ENCODE measurements around the gene SERPING1. TPM values are rescaled to one million over a fixed set of nuclear protein-coding genes. Genes with fewer than 3 reads are reported as not detected.
A peak's percentile ranks its signal among the peaks of the same experiment; 100 is the strongest.

The SERPING1 gene
- total and polyA plus RNA-seq, 2 of the 13 experiments (the other 11 are each of a cell fraction or from before 2014, with no cell fraction given), result 2.0 to 10.4 TPM

DNA sequence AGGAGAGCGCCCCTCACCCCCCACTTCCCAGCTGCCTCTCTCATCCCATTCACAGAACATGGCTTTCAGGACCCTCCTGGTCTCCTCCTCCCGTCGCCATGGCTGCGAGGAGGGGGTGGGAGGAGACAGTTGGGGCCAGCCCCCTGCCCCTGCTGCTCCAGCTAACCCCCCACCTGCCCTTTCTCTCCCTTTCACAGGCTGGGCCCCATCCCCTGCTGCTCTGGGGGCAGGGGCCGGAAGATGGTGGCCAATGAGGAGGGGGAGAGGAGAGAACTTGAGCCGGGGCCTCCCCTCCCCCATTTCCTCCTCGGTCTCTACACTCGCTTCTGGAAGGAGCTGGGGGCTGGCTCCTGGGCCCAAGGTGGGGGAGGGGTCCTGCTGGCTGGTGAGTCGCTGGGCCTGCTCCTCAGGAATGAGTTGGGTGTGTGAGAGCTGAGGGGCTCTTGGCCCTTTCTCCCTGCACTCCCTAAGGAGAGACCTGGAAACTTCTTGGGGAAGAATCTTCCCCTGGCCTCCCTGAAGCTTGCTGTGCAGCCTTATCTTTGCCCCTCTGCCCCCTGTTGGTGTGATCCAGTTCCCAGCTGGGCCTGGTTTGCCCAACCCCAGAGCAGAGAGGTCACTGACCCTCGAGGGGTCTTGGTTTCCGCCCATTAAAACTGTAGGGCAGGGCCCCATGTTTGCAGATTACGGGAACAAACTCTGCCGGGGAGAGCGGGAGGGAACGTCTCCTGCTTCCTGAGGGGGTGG lies 42.0 kb downstream of the SERPING1 start (continued):
- TF ChIP-seq POGK (CRISPR knock-in tag; conservative IDR thresholded peaks at IDR 0.05), result 0 out of 2 replicates have a peak, but pooled peaks have one; percentile 68
- TF ChIP-seq ZNF777 (CRISPR knock-in tag; IDR thresholded peaks at IDR 0.05), result no peak
- no peak for TF ChIP-seq ASH2L (IDR thresholded peaks at IDR 0.05; ENCODE audit: insufficient read length, low read depth, low read length)
- TF ChIP-seq, protein P1, sequence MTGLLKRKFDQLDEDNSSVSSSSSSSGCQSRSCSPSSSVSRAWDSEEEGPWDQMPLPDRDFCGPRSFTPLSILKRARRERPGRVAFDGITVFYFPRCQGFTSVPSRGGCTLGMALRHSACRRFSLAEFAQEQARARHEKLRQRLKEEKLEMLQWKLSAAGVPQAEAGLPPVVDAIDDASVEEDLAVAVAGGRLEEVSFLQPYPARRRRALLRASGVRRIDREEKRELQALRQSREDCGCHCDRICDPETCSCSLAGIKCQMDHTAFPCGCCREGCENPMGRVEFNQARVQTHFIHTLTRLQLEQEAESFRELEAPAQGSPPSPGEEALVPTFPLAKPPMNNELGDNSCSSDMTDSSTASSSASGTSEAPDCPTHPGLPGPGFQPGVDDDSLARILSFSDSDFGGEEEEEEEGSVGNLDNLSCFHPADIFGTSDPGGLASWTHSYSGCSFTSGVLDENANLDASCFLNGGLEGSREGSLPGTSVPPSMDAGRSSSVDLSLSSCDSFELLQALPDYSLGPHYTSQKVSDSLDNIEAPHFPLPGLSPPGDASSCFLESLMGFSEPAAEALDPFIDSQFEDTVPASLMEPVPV (CRISPR knock-in tag; IDR thresholded peaks at IDR 0.05), result no peak
- TF ChIP-seq RERE (CRISPR knock-in tag; IDR thresholded peaks at IDR 0.05; ENCODE audit: low read depth), result no peak
- no peak for TF ChIP-seq ZNF296 (CRISPR knock-in tag; conservative IDR thresholded peaks at IDR 0.05)
- no peak for TF ChIP-seq ELF4 (CRISPR knock-in tag; IDR thresholded peaks at IDR 0.05; ENCODE audit: borderline replicate concordance)
- no peak for TF ChIP-seq PCBP1 (IDR thresholded peaks at IDR 0.05; ENCODE audit: borderline replicate concordance, low read depth, low read length)
- no peak for TF ChIP-seq ZNF619 (CRISPR knock-in tag; IDR thresholded peaks at IDR 0.05)
- TF ChIP-seq RARG (CRISPR knock-in tag; IDR thresholded peaks at IDR 0.05; ENCODE audit: low read depth), result no peak
- 0 out of 2 replicates have a peak, but pooled peaks have one; percentile 37 for TF ChIP-seq ZNF20 (CRISPR knock-in tag; IDR thresholded peaks at IDR 0.05)
- TF ChIP-seq ZNF335 (CRISPR knock-in tag; IDR thresholded peaks at IDR 0.05), result no peak
- no peak for TF ChIP-seq AGO2 (optimal IDR thresholded peaks at IDR 0.05; ENCODE audit: low read depth, low read length)
- no peak for TF ChIP-seq ZNF224 (CRISPR knock-in tag; IDR thresholded peaks at IDR 0.05)
- no peak for TF ChIP-seq CHCHD3 (CRISPR knock-in tag; IDR thresholded peaks at IDR 0.05)
- TF ChIP-seq, protein P2, sequence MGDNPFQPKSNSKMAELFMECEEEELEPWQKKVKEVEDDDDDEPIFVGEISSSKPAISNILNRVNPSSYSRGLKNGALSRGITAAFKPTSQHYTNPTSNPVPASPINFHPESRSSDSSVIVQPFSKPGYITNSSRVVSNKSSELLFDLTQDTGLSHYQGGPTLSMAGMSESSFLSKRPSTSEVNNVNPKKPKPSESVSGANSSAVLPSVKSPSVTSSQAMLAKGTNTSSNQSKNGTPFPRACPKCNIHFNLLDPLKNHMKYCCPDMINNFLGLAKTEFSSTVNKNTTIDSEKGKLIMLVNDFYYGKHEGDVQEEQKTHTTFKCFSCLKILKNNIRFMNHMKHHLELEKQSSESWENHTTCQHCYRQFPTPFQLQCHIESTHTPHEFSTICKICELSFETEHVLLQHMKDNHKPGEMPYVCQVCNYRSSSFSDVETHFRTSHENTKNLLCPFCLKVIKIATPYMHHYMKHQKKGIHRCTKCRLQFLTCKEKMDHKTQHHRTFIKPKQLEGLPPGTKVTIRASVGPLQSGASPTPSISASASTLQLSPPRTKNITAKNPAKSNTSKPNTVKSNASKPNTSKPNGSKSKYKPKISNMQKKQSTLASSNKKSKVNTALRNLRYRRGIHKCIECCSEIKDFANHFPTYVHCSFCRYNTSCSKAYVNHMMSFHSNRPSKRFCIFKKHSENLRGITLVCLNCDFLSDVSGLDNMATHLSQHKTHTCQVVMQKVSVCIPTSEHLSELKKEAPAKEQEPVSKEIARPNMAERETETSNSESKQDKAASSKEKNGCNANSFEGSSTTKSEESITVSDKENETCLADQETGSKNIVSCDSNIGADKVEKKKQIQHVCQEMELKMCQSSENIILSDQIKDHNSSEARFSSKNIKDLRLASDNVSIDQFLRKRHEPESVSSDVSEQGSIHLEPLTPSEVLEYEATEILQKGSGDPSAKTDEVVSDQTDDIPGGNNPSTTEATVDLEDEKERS (CRISPR knock-in tag; IDR thresholded peaks at IDR 0.05), result no peak; the same call in 1 of the 2 replicates
